HG03108 (cell line): ENCODE measurements around the gene FBXL7.

Experiments used
- ATAC-seq: cut with Tn5 transposase; IDR thresholded peaks from one replicate; pipeline ENCODE4 v1.9.1; 2021; ENCODE audit warnings: moderate library complexity; ENCODE audit not compliant: unreplicated experiment

The FBXL7 gene

GRCh38 chr5:15535938-15536337, 36.0 kb downstream of the FBXL7 start:
- ATAC-seq, result no peak

GRCh38 chr5:15538516-15538915, 38.5 kb downstream of the FBXL7 start:
- no peak for ATAC-seq

GRCh38 chr5:15539951-15540350, 40.0 kb downstream of the FBXL7 start:
- no peak for ATAC-seq

GRCh38 chr5:15544039-15544438, 44.1 kb downstream of the FBXL7 start:
- no peak for ATAC-seq

- no peak for ATAC-seq
Observed at GRCh38 chr5:15545082-15545481, 45.1 kb downstream of the FBXL7 start.

- no peak for ATAC-seq
Observed at GRCh38 chr5:15547261-15547839, 47.4 kb downstream of the FBXL7 start.

- ATAC-seq, result no peak
Observed at GRCh38 chr5:15549961-15550360, 50.0 kb downstream of the FBXL7 start.

- no peak for ATAC-seq
Observed at GRCh38 chr5:15550502-15551112, 50.6 kb downstream of the FBXL7 start.

- ATAC-seq, result no peak
Observed at GRCh38 chr5:15551113-15551504, 51.1 kb downstream of the FBXL7 start.

- ATAC-seq, result no peak
Observed at GRCh38 chr5:15554542-15554941, 54.6 kb downstream of the FBXL7 start.

GRCh38 chr5:15555176-15555575, 55.2 kb downstream of the FBXL7 start:
- no peak for ATAC-seq

- ATAC-seq, result no peak
Observed at GRCh38 chr5:15558240-15558639, 58.3 kb downstream of the FBXL7 start.

- no peak for ATAC-seq
Observed at GRCh38 chr5:15558681-15559080, 58.7 kb downstream of the FBXL7 start.

- ATAC-seq, result no peak
Observed at GRCh38 chr5:15560421-15560820, 60.4 kb downstream of the FBXL7 start.

- ATAC-seq, result no peak
Observed at GRCh38 chr5:15564523-15564922, 64.5 kb downstream of the FBXL7 start.

GRCh38 chr5:15564957-15565356, 65.0 kb downstream of the FBXL7 start:
- no peak for ATAC-seq

- ATAC-seq, result no peak
Observed at GRCh38 chr5:15566306-15566705, 66.3 kb downstream of the FBXL7 start.

- no peak for ATAC-seq
Observed at GRCh38 chr5:15566789-15567188, 66.8 kb downstream of the FBXL7 start.

- ATAC-seq, result no peak
Observed at GRCh38 chr5:15570491-15570890, 70.5 kb downstream of the FBXL7 start.

GRCh38 chr5:15571081-15571480, 71.1 kb downstream of the FBXL7 start:
- no peak for ATAC-seq

- ATAC-seq, result no peak
Observed at GRCh38 chr5:15571618-15572017, 71.6 kb downstream of the FBXL7 start.

- ATAC-seq, result no peak
Observed at GRCh38 chr5:15573590-15573989, 73.6 kb downstream of the FBXL7 start.

- no peak for ATAC-seq
Observed at GRCh38 chr5:15574128-15574527, 74.1 kb downstream of the FBXL7 start.
